H9 (cell line): ENCODE data around the gene ARHGEF7. TPM values are rescaled to one million over a fixed set of nuclear protein-coding genes. Genes with fewer than 3 reads are reported as not detected.
A peak's percentile ranks its signal among the peaks of the same experiment; 100 is the strongest.
"Not testable (repeated sequence)": the region's sequence is repeated elsewhere in the genome, so short reads cannot be mapped to it uniquely, and the experiment has no call there.

Experiments used
- DNase-seq: peaks from one replicate; pipeline ENCODE4 v3.0.0-alpha.2; 2017
- H2AFZ ChIP-seq: one replicate; pipeline ENCODE4 v1.6.1; 2013; ENCODE audit warnings: mild to moderate bottlenecking, low read length, control low read depth, moderate library complexity
- H2AK5ac ChIP-seq: 2 replicates; pipeline ENCODE4 v1.6.1; 2013; ENCODE audit warnings: low read length, control low read depth, mixed read lengths; ENCODE audit not compliant: insufficient read length
- H2BK120ac ChIP-seq: one replicate; pipeline ENCODE4 v1.6.1; 2013; ENCODE audit warnings: low read depth, mild to moderate bottlenecking, low read length, control low read depth, inconsistent platforms; ENCODE audit not compliant: poor library complexity, severe bottlenecking
- H2BK12ac ChIP-seq: 2 replicates; pipeline ENCODE4 v1.6.1; 2013; ENCODE audit warnings: low read length, control low read depth, mixed read lengths, low read depth; ENCODE audit not compliant: insufficient read length
- H2BK15ac ChIP-seq: 2 replicates; pipeline ENCODE4 v1.6.1; 2013; ENCODE audit warnings: low read depth, low read length, control low read depth
- H2BK20ac ChIP-seq: one replicate; pipeline ENCODE4 v1.6.1; 2013; ENCODE audit warnings: low read depth, mild to moderate bottlenecking, low read length, control low read depth, inconsistent platforms; ENCODE audit not compliant: poor library complexity, severe bottlenecking
- H2BK5ac ChIP-seq: 2 replicates; pipeline ENCODE4 v1.6.1; 2013; ENCODE audit warnings: low read length, control low read depth, mixed read lengths; ENCODE audit not compliant: insufficient read length
- H3K14ac ChIP-seq: 2 replicates; pipeline ENCODE4 v1.6.1; 2013; ENCODE audit warnings: low read length, control low read depth; ENCODE audit not compliant: insufficient read depth
- H3K18ac ChIP-seq: 2 replicates; pipeline ENCODE4 v1.6.1; 2013; ENCODE audit warnings: low read depth, mild to moderate bottlenecking, mixed read lengths, low read length, control low read depth; ENCODE audit not compliant: insufficient read length
- H3K23ac ChIP-seq: 2 replicates; pipeline ENCODE4 v1.6.1; 2013; ENCODE audit warnings: low read length, control low read depth, mixed read lengths, low read depth; ENCODE audit not compliant: insufficient read length
- H3K23me2 ChIP-seq: 2 replicates; pipeline ENCODE4 v1.6.1; 2013; ENCODE audit warnings: low read depth, mild to moderate bottlenecking, mixed read lengths, low read length, control low read depth; ENCODE audit not compliant: insufficient read length, poor library complexity, severe bottlenecking
- H3K27ac ChIP-seq: 2 replicates; pipeline ENCODE4 v1.5.1; 2013; ENCODE audit warnings: low read length, control low read depth, mixed read lengths, low read depth; ENCODE audit not compliant: insufficient read length
- H3K27me3 ChIP-seq: 2 replicates; pipeline ENCODE4 v1.6.1; 2013; ENCODE audit warnings: low read length, control low read depth, inconsistent platforms; ENCODE audit not compliant: insufficient read depth
- H3K4ac ChIP-seq: 2 replicates; pipeline ENCODE4 v1.6.1; 2013; ENCODE audit warnings: low read depth, mild to moderate bottlenecking, control low read depth, inconsistent platforms, low read length, moderate library complexity
- H3K4me1 ChIP-seq: 2 replicates; pipeline ENCODE4 v1.6.1; 2013; ENCODE audit warnings: low read length, control low read depth, inconsistent platforms; ENCODE audit not compliant: insufficient read depth
- H3K4me2 ChIP-seq: 2 replicates; pipeline ENCODE4 v1.6.1; 2013; ENCODE audit warnings: low read length, control low read depth, mixed read lengths; ENCODE audit not compliant: insufficient read length, insufficient read depth
- H3K56ac ChIP-seq: 2 replicates; pipeline ENCODE4 v1.6.1; 2013; ENCODE audit warnings: low read depth, mild to moderate bottlenecking, mixed read lengths, low read length, control low read depth; ENCODE audit not compliant: insufficient read length
- H3K79me1 ChIP-seq: 2 replicates; pipeline ENCODE4 v1.6.1; 2013; ENCODE audit warnings: low read depth, mild to moderate bottlenecking, moderate library complexity, low read length, control low read depth, inconsistent platforms; ENCODE audit not compliant: insufficient read depth, poor library complexity, severe bottlenecking
- H3K79me2 ChIP-seq: 2 replicates; pipeline ENCODE4 v1.6.1; 2013; ENCODE audit warnings: low read length, control low read depth, inconsistent platforms; ENCODE audit not compliant: insufficient read depth
- H3K9ac ChIP-seq: 2 replicates; pipeline ENCODE4 v1.6.1; 2013; ENCODE audit warnings: low read length, control low read depth, mixed read lengths; ENCODE audit not compliant: insufficient read length; ENCODE audit errors: extremely low read depth
- H3K9me3 ChIP-seq: one replicate; pipeline ENCODE4 v1.6.1; 2013; ENCODE audit warnings: low read depth, low read length, inconsistent platforms; ENCODE audit not compliant: control insufficient read depth
- H3T11ph ChIP-seq: one replicate; pipeline ENCODE4 v1.6.1; 2013; ENCODE audit warnings: mild to moderate bottlenecking, low read length, control low read depth, inconsistent platforms
- H4K20me1 ChIP-seq: one replicate; pipeline ENCODE4 v1.6.1; 2013; ENCODE audit not compliant: control insufficient read depth, insufficient read length, insufficient read depth
- H4K5ac ChIP-seq: 2 replicates; pipeline ENCODE4 v1.6.1; 2013; ENCODE audit warnings: low read depth, mild to moderate bottlenecking, mixed read lengths, low read length, control low read depth; ENCODE audit not compliant: insufficient read length
- H4K8ac ChIP-seq: replicated peaks from 2 replicates; pipeline ENCODE4 v1.6.1; 2013; ENCODE audit warnings: low read length, control low read depth, mixed read lengths, low read depth; ENCODE audit not compliant: insufficient read length
- H4K91ac ChIP-seq: 2 replicates; pipeline ENCODE4 v1.6.1; 2013; ENCODE audit warnings: low read depth, mild to moderate bottlenecking, moderate library complexity, mixed read lengths, low read length, control low read depth; ENCODE audit not compliant: insufficient read length
- H3K27ac Mint-ChIP-seq, 3 experiments: 2 replicates in 2 of 3; 3 replicates in 1 of 3; pipeline ENCODE4 v1.8.0; 2020 to 2021; ENCODE audit warnings: mixed read lengths in 3 of 3, mild to moderate bottlenecking in 1 of 3, moderate library complexity in 1 of 3
- H3K27me3 Mint-ChIP-seq: 2 replicates; pipeline ENCODE4 v1.8.0; 2021; ENCODE audit warnings: low read depth, mild to moderate bottlenecking, moderate library complexity, mixed read lengths
- H3K36me3 Mint-ChIP-seq, 3 experiments: 2 replicates in 2 of 3; 3 replicates in 1 of 3; pipeline ENCODE4 v1.8.0; 2020 to 2021; ENCODE audit warnings: low read depth in 3 of 3, mixed read lengths in 3 of 3; ENCODE audit not compliant: insufficient read depth in 1 of 3
- H3K4me1 Mint-ChIP-seq, 2 experiments: 2 replicates each; pipeline ENCODE4 v1.8.0; 2020; ENCODE audit warnings: mixed read lengths in 2 of 2
- H3K4me3 Mint-ChIP-seq, 2 experiments: 2 replicates in 1 of 2; 3 replicates in 1 of 2; pipeline ENCODE4 v1.8.0; 2020 to 2021; ENCODE audit warnings: mild to moderate bottlenecking in 2 of 2, mixed read lengths in 2 of 2, moderate library complexity in 1 of 2
- H3K9me3 Mint-ChIP-seq, 2 experiments: 2 replicates in 1 of 2; 3 replicates in 1 of 2; pipeline ENCODE4 v1.8.0; 2020; ENCODE audit warnings: mild to moderate bottlenecking in 2 of 2, mixed read lengths in 2 of 2, moderate library complexity in 1 of 2
- WGBS: extraction: QIAGEN DNeasy Blood & Tissue Kit; methylation state at CpG from one replicate; pipeline ENCODE4 v1.1.7; 2013; ENCODE audit warnings: missing lambda C conversion rate, low lambda C conversion rate, mixed read lengths; ENCODE audit not compliant: insufficient read length; ENCODE audit errors: extremely low coverage; 5-methylcytosine and 5-hydroxymethylcytosine counted together
- total RNA-seq: library from RNA; stranded (reverse); gene quantifications from 2 replicates; pipeline ENCODE4 v1.2.1, GENCODE V29; 2021

The ARHGEF7 gene
- total RNA-seq, 1 experiment from 2014 or later: 51.9 TPM

GRCh38 chr13:111194651-111195050 is 79.5 kb downstream of the ARHGEF7 start:
- H4K91ac ChIP-seq, H4K8ac ChIP-seq, H2BK20ac ChIP-seq, H4K20me1 ChIP-seq, H3K23me2 ChIP-seq, H3K56ac ChIP-seq, H2AK5ac ChIP-seq, H3K4me3 Mint-ChIP-seq, H3K23ac ChIP-seq, H2AFZ ChIP-seq, H3K14ac ChIP-seq, H2BK5ac ChIP-seq, H2BK12ac ChIP-seq, H3K4ac ChIP-seq, H3K4me1 ChIP-seq, H3T11ph ChIP-seq, H4K5ac ChIP-seq, H3K9me3 Mint-ChIP-seq, H2BK120ac ChIP-seq, H3K27ac ChIP-seq, H2BK15ac ChIP-seq, H3K27me3 ChIP-seq, H3K9me3 ChIP-seq, H3K18ac ChIP-seq, H3K9ac ChIP-seq, H3K27me3 Mint-ChIP-seq, H3K27ac Mint-ChIP-seq, DNase-seq, H3K79me1 ChIP-seq, H3K4me2 ChIP-seq: not testable (repeated sequence)
- H3K79me2 ChIP-seq: peaks cover 13% of the 10 kb centered on the region; the same call in 1 of the 2 replicates
- WGBS: no CpG with 5 or more reads among the region's 2 CpGs
- H3K36me3 Mint-ChIP-seq: peaks cover 21 to 43% (median 27%) of the 10 kb centered on the region in 3 experiments
- H3K4me1 Mint-ChIP-seq: peaks cover 37 to 41% of the 10 kb centered on the region in 2 experiments

GRCh38 chr13:111198732-111199378 is 83.7 kb downstream of the ARHGEF7 start:
- H3K4ac ChIP-seq, H3K27me3 Mint-ChIP-seq, H2AK5ac ChIP-seq, H3K18ac ChIP-seq, H3K4me3 Mint-ChIP-seq, H3K27me3 ChIP-seq, H2AFZ ChIP-seq, H4K20me1 ChIP-seq, H3K9me3 Mint-ChIP-seq, H2BK5ac ChIP-seq, DNase-seq, H3K23me2 ChIP-seq, H3T11ph ChIP-seq, H4K5ac ChIP-seq, H3K14ac ChIP-seq, H4K91ac ChIP-seq, H3K27ac ChIP-seq, H2BK15ac ChIP-seq, H3K56ac ChIP-seq, H3K79me1 ChIP-seq, H3K4me2 ChIP-seq, H3K9me3 ChIP-seq, H2BK20ac ChIP-seq, H4K8ac ChIP-seq, H2BK120ac ChIP-seq, H3K23ac ChIP-seq, H2BK12ac ChIP-seq, H3K9ac ChIP-seq: not testable (repeated sequence)
- WGBS: no CpG with 5 or more reads among the region's 6 CpGs
- H3K27ac Mint-ChIP-seq: peak overlapping the region in 1 of 3 experiments; percentile 49; a peak in 1 of 7 replicates
- Histone ChIP-seq H3K4me1 (peaks cover 10% of the 10 kb centered on the region; the same call in 1 of the 2 replicates), H3K79me2 (peaks cover 15% of the 10 kb centered on the region; the same call in 1 of the 2 replicates)
- peaks cover 61 to 62% of the 10 kb centered on the region in 2 experiments for H3K4me1 Mint-ChIP-seq
- peaks cover 21 to 30% (median 25%) of the 10 kb centered on the region in 3 experiments for H3K36me3 Mint-ChIP-seq
